Brain pericyte (primary cell): Measurements from ENCODE around the gene ALDOC.

Source experiments
- DNase-seq: peaks from one replicate; pipeline ENCODE4 v3.0.0-alpha.2; 2012; ENCODE audit warnings: low read depth, low spot score

ALDOC gene

DNA sequence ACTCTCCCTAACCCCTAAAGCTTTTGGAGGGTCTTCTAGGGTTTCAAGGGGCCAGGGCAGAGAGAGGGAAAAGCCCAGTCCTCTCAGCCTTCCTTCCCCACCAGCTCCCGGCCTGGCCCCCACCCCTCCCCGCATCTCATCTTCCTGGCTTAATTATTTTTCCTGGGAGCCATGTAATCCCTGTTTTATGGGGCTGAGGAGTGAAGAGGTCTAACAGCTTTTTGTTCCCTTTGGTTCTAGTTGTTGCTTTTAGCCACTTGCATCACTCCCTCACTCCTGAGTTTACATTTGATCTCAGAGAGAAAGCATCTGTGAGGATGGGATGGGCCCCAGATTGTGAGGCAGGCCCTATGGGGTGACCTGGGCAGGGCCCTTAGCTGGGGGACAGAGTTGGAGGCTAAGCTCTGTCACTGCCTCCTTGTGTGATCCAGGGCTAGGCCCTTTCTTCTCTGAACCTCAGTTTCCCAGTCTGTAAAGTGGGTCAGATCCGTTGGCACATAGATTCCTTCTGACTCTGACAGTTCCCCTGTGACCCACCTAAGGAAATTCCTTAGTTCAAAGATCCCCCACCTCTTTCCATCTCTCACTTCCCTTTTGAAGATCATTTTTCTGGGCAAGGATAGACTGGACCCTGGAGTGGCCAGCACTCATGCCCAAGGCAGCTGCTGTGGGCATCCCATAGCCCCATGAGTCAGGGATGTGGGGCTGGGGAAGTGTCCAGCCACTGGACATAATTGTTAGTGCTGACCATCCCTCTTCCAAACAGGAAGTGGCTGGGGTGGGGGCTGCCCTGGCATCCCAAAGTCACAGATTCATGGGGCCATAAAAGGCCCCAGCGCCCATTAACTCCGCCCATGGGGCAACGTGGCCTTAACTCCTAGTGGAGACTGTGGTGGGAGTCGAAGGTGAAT, 44.4 kb downstream of the ALDOC start:
- DNase-seq = no peak

DNA sequence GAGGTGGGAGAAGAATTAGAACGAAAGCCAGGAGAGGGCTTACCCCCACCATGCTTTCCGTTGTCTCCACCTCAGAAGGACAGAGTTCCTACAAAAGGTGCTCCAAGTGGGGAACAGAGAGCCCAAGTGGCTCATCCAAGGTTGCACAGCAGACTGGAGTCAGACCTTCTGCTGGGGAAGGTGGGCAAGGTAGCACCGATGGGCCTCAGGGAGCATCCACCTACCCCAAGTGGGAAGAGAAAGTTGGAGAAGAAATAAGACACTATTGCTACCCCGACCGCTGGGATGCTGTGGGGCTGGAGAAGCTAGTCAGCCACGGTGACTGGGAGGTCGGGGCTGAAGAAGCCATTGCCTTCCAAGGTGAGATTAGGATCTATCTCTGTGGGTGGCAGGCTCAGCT, 45.8 kb downstream of the ALDOC start:
- no peak for DNase-seq

DNA sequence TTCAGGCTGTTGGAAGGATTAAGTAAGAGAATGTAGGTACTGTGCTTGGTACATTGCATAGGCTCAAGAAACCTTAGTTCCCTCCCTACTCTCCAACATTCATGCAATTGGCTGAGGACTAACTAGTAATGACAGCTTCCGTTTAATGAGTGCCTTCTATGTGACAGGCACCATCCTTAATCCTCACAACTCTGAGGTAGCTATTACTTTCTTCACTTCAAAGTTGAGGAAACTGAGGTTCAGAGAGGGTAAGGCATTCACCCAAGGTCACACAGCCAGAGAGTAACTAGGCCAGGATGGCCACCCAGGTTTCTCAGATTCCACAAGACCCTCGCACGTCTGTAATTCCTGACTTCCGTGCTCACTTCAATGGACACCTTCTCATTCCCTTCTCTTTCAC, 46.4 kb downstream of the ALDOC start:
- DNase-seq = no peak

DNA sequence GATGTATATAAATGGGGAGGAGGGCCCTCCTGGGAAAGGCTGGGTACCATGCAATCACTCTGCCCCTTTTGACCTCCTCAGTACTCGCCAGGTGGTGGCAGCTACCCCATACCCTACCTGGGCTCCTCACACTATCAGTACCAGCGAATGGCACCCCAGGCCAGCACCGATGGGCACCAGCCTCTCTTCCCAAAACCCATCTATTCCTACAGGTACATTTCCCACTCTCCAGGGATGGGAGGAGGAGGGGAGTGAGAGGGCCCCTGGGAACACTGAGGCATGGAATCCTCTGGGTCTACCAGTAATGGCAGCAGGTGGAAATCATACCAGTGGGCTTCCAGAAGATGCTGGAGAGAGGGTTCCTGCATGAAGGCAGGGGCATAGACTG, 47.7 kb downstream of the ALDOC start:
- DNase-seq = no peak

DNA sequence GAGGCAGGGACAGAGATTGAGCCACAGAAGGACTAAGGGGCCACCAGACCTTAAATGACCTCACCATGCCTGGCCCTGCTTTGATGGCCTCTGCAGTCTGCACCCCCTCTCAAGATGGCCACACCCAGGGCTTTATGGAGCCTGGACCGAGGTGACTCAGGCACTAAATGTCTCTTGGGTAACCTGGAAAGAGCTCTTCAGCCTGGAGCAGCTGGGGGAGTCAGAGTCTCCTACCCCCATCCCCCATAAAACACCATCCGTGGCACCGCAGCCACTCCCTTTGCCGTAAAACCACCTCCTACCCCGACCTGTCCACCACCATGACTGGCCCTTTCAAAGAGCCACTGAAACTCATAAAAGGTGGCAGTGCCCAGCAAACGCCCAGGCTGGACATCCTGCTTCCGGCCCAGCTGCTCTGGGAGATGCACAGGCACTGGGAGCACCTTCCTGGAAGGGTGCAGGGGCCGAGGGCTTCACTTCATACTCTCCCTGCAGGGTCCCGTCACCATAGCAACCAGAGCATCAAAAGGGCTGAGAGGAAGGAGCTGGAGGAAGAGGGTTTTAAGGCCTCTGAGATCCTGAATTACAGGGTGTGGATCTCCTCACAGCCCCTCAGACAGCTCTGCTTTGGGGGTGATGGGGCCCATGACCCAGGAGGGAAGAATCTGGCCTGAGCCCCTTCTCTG, 48.2 kb downstream of the ALDOC start:
- DNase-seq = no peak

DNA sequence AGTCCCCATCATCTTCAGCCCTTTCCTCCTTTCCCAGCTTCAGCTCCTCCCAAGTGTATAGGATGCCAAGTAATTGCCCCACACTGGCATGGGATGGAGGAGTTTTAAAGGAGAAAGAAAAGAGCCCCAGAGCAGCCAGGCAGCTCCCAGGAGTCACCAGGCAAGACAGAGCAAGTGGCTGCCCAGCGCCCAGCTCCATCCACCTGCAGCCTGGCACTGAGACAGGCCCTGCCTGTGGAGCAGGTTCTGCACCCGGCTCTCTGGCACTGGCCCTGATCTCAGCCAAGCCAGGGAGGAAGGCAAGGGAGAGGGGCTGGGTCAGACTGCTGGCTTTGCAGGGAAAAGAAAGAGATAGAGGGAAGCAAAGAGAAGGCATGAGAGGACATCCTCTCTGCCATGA, 48.8 kb downstream of the ALDOC start:
- DNase-seq = no peak

DNA sequence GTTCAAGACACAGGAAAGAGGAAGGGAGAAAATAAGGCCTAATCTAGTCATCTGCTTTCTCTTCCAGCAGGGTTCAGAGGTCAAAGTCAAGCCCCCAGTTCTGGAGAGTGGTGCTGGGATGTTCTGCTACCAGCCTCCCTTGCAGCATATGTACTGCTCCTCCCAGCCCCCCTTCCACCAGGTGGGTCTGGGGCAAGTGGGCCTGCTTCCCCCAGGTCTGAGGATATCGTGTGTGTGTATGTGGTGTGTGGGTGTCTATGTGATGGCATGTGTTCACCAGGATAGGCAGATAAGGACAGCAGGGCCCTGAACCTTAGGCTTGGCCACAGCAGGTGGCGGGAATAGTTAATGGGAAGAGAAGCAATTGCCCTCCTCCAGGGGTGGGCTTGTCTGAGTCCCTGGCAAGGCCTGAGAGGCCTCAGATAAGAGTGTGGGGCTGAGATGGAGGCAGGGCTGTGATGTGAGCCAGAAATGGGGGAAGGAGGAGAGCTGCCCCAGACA, 49.5 kb downstream of the ALDOC start:
- DNase-seq = no peak

DNA sequence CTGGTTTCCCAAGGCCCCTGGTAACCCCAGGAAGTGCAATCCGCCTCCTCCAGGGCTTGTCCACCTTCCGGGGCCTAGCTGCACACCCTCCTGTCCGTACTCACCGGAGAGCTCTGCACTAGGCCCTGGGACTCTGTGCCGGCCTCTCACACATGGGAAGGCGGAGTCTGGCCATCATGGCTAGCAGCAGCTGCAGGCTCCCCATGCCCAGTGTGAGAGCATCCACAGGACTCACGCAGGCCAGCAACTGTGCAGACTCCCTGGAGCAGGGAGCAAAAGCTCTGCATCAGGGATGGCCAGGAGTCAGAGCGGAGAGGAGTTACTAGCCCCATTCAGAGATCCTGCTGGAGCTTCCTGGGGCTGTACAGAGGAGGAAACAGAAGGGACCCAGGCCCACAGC, 50.3 kb downstream of the ALDOC start:
- DNase-seq = no peak

DNA sequence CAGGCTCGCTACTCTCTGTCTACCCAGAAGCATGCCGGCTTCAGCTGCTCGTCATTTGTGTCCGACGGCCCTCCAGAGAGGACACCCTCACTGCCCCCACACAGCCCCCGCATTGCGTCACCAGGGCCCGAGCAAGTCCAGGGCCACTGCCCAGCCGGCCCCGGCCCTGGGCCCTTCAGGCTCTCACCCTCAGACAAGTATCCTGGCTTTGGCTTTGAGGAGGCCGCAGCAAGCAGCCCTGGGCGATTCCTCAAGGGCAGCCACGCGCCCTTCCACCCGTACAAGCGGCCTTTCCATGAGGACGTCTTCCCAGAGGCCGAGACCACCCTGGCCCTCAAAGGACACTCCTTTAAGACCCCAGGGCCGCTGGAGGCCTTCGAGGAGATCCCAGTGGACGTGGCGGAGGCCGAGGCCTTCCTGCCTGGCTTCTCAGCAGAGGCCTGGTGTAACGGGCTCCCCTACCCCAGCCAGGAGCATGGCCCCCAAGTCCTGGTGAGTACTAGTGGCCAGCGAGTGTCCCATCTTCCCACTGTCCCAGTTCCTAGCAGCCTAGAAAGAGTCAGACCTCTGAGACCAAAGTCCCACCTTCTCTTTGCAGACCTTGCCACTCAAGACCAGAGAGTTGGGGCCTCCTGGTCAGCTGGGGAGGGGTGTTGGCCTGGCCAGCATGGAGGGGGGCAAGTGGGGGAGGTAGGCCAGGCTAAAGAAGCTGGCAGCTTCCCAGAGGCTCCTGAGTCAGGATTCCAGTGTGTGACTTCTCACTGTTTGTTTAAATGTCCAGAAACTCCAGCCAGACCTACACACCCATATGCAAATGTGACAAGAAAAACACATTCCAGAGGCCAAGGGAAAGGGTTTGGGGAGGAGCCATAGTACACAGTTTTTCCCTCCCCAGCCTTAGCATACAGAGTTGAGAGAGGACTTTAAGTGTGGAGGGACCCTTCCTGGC, 51.9 kb downstream of the ALDOC start:
- DNase-seq = no peak

DNA sequence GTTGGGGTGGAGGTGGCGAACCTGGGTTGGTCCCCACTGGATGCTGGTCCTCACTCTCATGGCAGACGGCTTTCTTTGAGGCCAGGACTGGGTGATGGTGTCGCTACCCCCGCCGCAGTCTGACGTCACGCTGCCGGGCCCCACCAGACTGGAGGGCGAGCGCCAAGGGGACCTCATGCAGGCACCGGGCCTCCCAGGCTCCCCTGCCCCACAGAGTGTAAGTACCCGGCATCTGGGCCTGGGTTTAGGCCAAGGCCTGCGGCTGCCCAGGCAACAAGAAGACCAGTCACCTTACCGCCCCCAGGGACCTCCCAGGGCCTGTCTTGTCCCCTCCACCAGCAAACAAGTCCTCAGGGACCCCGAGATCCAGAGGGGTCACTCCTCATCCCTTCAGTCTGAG, 52.8 kb downstream of the ALDOC start:
- no peak for DNase-seq

DNA sequence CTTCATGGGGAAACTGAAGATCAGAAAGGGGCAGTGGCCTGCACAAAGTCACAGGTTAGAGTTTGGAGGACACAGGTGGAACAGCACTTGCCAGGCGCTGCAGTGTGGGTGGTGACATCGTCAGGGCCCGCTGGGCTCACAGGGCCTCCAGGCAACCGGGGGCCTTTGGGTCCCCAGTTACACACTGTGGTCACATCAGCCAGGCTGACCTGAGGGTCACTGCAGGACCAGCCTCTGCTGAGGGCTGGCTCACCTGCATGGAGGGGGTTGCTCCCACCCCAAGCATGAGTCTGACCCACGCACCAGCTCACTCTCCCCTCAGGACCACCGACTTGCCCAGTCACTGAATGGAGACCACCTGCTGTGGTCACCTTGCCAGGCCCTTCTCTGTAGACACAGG, 53.5 kb downstream of the ALDOC start:
- DNase-seq = no peak
